ENCODE measurements around the gene LRIG1.
"Not testable (repeated sequence)": the region's sequence is repeated elsewhere in the genome, so short reads cannot be mapped to it uniquely, and the experiment has no call there.

Gene LRIG1

DNA sequence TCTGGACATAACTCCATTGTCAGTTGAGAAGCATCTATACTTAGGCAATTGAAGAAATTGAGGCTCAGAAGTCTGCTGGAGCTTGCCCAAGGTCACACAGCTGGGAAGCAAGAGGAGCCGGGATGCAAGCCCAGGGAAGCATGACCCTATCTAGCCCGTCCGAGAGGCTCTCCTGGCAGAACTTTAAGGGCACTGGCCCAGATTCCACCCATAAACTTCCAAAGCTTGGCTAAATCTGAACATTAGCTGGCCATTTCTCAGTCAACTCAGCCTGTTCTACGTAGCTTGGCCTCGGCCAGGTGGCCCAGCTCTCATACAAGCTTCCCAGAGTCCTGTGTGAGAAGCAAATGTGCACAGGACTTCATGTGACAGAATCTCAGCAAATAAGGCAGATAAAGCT, 75.8 kb downstream of the LRIG1 start:
- Histone ChIP-seq H3K9me3 (ENCODE audit: control insufficient read depth, insufficient read depth, low read length) (peaks cover 39% of the 10 kb centered on the region), H3K79me2 (ENCODE audit: control insufficient read depth, low read length) (peaks cover 100% of the 10 kb centered on the region), H4K20me1 (ENCODE audit: control insufficient read depth, insufficient read depth, low read depth, low read length) (no peaks in the 10 kb centered on the region; the same call in 1 of the 2 replicates), H3K27ac (ENCODE audit: low read depth, low read length) (no peak overlapping the region), H3K4me1 (ENCODE audit: control insufficient read depth, low read length) (no peaks in the 10 kb centered on the region), H3F3A (ENCODE audit: control insufficient read depth, insufficient read depth) (no peaks in the 10 kb centered on the region), H3K9me2 (replicated peaks; ENCODE audit: control insufficient read depth, low read length) (no peaks in the 10 kb centered on the region), H3K4me3 (ENCODE audit: low read length) (no peak overlapping the region), H3K36me3 (ENCODE audit: control insufficient read depth, low read length) (peaks cover 94% of the 10 kb centered on the region), H3K27me3 (ENCODE audit: control insufficient read depth, low read length) (no peaks in the 10 kb centered on the region), H3K4me2 (ENCODE audit: low read length) (no peak overlapping the region)
- TF ChIP-seq CTCF (IDR thresholded peaks at IDR 0.05; ENCODE audit: low read depth, low read length, poor library complexity, severe bottlenecking), result no peak
- no peak for TF ChIP-seq EZH2phosphoT487 (IDR thresholded peaks at IDR 0.05; ENCODE audit: borderline replicate concordance, low read length)

GRCh38 chr3:66423791-66424190, 77.0 kb downstream of the LRIG1 start:
- no peak overlapping the region for H3K4me2 ChIP-seq (ENCODE audit: low read length)
- H3K9me3 ChIP-seq (ENCODE audit: control insufficient read depth, insufficient read depth, low read length), result peaks cover 39% of the 10 kb centered on the region
- H3K4me3 ChIP-seq (ENCODE audit: low read length), result no peak overlapping the region
- H3K27me3 ChIP-seq (ENCODE audit: control insufficient read depth, low read length), result no peaks in the 10 kb centered on the region
- H3K27ac ChIP-seq (ENCODE audit: low read depth, low read length), result no peak overlapping the region
- H3K4me1 ChIP-seq (ENCODE audit: control insufficient read depth, low read length), result no peaks in the 10 kb centered on the region
- no peaks in the 10 kb centered on the region for H3K9me2 ChIP-seq (replicated peaks; ENCODE audit: control insufficient read depth, low read length)
- H3K36me3 ChIP-seq (ENCODE audit: control insufficient read depth, low read length), result peaks cover 87% of the 10 kb centered on the region
- TF ChIP-seq CTCF (IDR thresholded peaks at IDR 0.05; ENCODE audit: low read depth, low read length, poor library complexity, severe bottlenecking) (no peak), EZH2phosphoT487 (IDR thresholded peaks at IDR 0.05; ENCODE audit: borderline replicate concordance, low read length) (no peak)
- H3K79me2 ChIP-seq (ENCODE audit: control insufficient read depth, low read length), result peaks cover 100% of the 10 kb centered on the region
- H3F3A ChIP-seq (ENCODE audit: control insufficient read depth, insufficient read depth), result no peaks in the 10 kb centered on the region
- no peaks in the 10 kb centered on the region; the same call in 1 of the 2 replicates for H4K20me1 ChIP-seq (ENCODE audit: control insufficient read depth, insufficient read depth, low read depth, low read length)

GRCh38 chr3:66421893-66422292, 78.9 kb downstream of the LRIG1 start:
- not testable (repeated sequence) for H3K4me1 ChIP-seq (ENCODE audit: control insufficient read depth, low read length); H3F3A ChIP-seq (ENCODE audit: control insufficient read depth, insufficient read depth); H4K20me1 ChIP-seq (ENCODE audit: control insufficient read depth, insufficient read depth, low read depth, low read length); H3K9me2 ChIP-seq (replicated peaks; ENCODE audit: control insufficient read depth, low read length); H3K4me3 ChIP-seq (ENCODE audit: low read length); H3K4me2 ChIP-seq (ENCODE audit: low read length); H3K27me3 ChIP-seq (ENCODE audit: control insufficient read depth, low read length); H3K27ac ChIP-seq (ENCODE audit: low read depth, low read length)
- H3K36me3 ChIP-seq (ENCODE audit: control insufficient read depth, low read length), result peaks cover 85% of the 10 kb centered on the region
- peaks cover 39% of the 10 kb centered on the region for H3K9me3 ChIP-seq (ENCODE audit: control insufficient read depth, insufficient read depth, low read length)
- H3K79me2 ChIP-seq (ENCODE audit: control insufficient read depth, low read length), result peaks cover 100% of the 10 kb centered on the region

GRCh38 chr3:66421144-66421543, 79.7 kb downstream of the LRIG1 start:
- not testable (repeated sequence) for H3K4me2 ChIP-seq (ENCODE audit: low read length); H3F3A ChIP-seq (ENCODE audit: control insufficient read depth, insufficient read depth); H3K4me3 ChIP-seq (ENCODE audit: low read length); H3K4me1 ChIP-seq (ENCODE audit: control insufficient read depth, low read length); H4K20me1 ChIP-seq (ENCODE audit: control insufficient read depth, insufficient read depth, low read depth, low read length); H3K27me3 ChIP-seq (ENCODE audit: control insufficient read depth, low read length); H3K9me2 ChIP-seq (replicated peaks; ENCODE audit: control insufficient read depth, low read length); H3K27ac ChIP-seq (ENCODE audit: low read depth, low read length)
- Histone ChIP-seq H3K36me3 (ENCODE audit: control insufficient read depth, low read length) (peaks cover 85% of the 10 kb centered on the region), H3K9me3 (ENCODE audit: control insufficient read depth, insufficient read depth, low read length) (peaks cover 39% of the 10 kb centered on the region), H3K79me2 (ENCODE audit: control insufficient read depth, low read length) (peaks cover 100% of the 10 kb centered on the region)
